Measurements from ENCODE around the gene C17orf67.

Gene C17orf67, protein sequence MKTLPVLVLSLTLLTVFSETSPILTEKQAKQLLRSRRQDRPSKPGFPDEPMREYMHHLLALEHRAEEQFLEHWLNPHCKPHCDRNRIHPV

DNA sequence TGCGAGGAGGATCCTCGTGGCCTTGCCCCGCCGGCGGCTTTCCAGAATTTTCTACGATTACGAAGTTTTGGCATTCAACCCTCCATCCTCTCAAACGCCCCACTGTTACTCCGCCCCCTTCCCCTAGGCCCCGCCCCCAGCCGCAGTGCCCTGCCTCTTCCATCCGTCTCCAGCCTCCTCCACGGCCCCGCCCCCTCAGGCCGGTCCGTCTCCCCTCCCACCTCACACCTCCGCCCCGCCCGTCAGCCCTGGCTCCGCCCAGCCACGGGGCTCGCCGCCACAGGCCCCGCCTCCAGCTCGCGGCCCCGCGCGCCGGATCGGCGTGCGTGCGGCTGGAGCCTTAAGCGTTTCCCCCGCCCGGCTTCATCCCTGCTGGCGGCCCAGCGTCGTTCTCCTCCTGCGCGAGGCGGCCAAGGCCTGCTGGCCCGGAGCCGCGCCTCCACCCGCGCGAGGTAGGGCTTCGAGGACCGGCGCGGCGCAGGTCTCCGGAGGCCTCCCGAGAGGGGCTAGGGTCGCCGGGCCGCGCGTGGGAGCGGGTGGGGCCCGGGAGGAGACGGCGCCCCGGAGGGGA is at the start of gene C17orf67, which contains the start of gene DGKE:
TSS of gene C17orf67 (minus strand) at position 112 of the 571 bp plus-strand sequence. CDS start 18,110 bp downstream, outside the sequence.
TSS of gene DGKE (plus strand) at position 343 of the 571 bp plus-strand sequence. CDS start 645 bp downstream, outside the sequence.
- TF ChIP-seq GATA2 (IDR thresholded peaks at IDR 0.05; ENCODE audit: low read depth, low read length), result no peak
- no peak for TF ChIP-seq GATA3 (IDR thresholded peaks at IDR 0.05; ENCODE audit: low read depth, low read length)

DNA sequence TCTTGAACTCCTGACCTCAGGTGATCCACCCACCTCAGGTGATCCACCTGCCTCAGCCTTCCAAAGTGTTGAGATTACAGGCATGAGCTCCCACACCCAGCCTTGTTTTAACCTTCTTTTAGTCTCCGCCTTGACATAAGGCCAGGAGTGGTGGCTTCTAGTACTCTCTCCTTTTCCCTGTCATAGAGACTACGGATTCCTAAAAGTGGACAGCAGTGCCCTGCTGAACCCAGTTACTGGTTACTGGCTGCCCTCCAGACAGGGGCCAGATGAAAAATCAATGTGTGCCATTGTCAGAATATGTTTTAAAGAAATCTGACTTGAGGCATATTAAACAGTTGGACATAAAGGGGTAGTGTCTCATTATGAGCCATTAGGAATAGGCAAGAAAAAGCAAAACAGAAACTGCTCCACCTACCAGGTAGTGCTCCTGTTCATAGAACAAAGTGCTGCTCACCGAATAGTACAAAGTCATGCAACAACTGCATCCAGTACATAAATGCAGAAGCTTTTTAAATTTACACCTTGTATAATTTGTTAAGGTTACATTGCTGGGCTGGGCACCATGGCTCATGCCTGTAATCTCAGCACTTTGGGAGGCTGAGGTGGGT is 48.1 kb upstream of the C17orf67 start:
- TF ChIP-seq GATA3 (IDR thresholded peaks at IDR 0.05; ENCODE audit: low read depth, low read length) (no peak), GATA2 (IDR thresholded peaks at IDR 0.05; ENCODE audit: low read depth, low read length) (no peak)

DNA sequence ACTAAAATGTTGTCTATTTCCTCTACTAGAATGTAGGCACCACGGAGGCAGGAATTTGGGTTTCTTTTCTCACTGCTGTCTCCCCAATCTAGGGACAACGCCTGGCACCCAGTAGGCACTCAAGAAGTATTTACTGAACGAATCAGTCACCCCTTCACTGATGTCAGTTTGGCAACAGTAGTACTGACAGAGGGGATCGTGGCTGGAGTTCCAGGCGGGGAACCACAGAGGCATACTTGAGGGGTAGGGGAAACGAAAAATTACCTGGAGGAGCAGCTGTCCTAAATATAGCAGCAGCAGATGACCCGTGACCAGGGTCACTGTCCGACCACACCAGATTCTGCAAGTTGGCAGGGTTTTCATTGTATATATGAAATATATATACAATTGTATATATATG is 46.9 kb upstream of the C17orf67 start:
- no peak for TF ChIP-seq GATA3 (IDR thresholded peaks at IDR 0.05; ENCODE audit: low read depth, low read length)
- no peak for TF ChIP-seq GATA2 (IDR thresholded peaks at IDR 0.05; ENCODE audit: low read depth, low read length)

DNA sequence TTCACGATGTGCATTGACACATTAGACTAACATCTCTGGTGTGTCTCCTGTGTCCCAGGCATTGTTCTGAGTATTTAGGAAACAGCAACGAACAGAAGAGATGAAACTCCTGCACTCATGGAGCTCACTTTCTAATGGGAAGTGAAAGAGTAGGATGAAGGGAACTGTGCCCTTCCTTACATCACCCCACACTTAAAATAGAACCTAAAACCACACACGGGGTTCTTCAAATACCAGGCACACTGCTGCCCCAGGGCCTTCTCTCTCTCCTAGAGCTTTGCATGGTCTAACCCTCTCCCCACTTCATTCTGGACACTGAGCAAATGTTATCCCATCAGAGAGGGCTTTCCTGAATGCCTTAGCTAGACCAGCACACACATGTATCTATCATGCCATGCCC is 46.4 kb upstream of the C17orf67 start:
- no peak for TF ChIP-seq GATA2 (IDR thresholded peaks at IDR 0.05; ENCODE audit: low read depth, low read length)
- TF ChIP-seq GATA3 (IDR thresholded peaks at IDR 0.05; ENCODE audit: low read depth, low read length), result no peak

DNA sequence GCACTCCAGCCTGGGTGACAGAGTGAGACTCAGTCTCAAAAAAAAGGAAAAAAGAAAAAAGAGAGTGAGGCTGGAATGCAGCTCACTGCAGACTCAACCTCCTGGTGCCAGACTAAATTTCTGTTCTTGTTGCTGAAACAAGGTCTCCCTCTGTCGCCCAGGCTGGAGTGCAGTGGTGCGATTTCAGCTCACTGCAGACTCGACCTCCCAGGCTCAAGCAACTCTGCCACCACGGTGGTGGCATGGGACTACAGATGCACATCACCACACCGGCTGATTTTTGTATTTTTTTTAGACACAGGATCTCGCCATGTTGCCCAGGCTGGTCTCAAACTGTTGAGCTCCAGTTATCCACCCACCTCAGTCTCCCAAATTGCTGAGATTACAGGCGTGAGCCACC is 45.6 kb upstream of the C17orf67 start:
- TF ChIP-seq GATA2 (IDR thresholded peaks at IDR 0.05; ENCODE audit: low read depth, low read length) (no peak), GATA3 (IDR thresholded peaks at IDR 0.05; ENCODE audit: low read depth, low read length) (no peak)

DNA sequence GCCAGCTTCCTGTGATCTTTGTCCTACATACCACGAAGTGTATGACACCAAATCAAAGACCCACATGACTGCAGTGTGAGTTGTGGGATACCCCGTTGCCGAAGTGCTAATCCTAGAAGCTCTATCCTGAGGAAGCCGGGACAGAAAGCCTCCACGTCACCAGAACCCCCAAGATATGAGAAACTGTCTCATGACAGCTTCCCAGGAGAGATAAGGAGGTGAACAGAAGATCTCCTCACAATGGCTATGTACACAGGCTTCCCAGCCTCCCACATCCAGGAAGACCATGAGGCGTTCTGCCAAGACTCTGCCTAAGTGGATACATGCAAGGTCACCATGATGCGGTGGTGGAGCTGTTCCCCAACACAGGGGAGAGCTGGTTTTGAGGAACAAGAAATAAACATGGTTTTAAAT is 43.1 kb upstream of the C17orf67 start:
- no peak for TF ChIP-seq GATA2 (IDR thresholded peaks at IDR 0.05; ENCODE audit: low read depth, low read length)

DNA sequence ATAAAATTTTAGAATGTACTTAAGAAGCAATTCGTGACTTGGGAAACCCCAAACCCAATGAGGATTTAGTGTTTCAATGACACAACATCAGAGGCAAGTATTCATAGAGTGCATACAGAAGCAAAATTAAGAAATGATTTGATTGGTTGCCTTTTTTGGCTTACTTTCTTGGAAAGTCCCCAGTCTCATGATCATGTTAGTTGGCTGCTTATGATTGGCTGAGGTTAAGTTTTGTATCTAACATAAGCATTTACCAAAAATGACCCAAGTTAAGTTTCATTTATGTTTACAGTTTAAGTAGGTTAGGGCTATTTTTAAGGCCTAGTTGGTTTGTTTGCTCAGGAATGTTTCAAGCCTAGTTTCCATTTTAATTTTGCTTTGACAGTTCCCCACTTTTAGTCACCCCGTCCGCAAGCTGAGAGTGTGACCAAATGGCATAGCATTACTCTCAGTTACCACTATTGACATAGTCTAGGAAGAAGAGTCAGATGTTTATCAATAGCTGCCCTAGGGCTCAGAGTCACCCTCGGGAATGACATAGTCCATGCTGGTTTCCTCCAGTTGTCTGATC is 36.4 kb upstream of the C17orf67 start:
- TF ChIP-seq GATA2 (IDR thresholded peaks at IDR 0.05; ENCODE audit: low read depth, low read length) (no peak), GATA3 (IDR thresholded peaks at IDR 0.05; ENCODE audit: low read depth, low read length) (no peak)

DNA sequence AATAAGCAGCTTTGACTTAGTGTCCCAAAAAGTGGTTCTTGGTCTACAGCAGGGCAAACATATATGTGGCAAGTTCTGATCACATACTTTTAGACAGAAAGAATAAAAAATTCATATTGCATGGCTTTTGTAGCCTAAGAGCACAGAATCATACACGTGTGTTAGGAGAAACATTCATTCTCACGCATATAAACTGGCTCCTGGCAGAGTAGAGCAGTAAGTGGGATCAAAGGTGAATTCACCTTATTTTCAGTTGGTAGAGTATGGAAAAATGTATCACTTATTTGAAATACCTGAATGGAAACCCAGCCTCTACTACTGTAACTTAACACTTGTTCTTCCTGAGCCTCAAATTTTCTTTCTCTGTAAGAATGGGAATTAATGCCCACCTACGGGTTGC is 35.0 kb upstream of the C17orf67 start:
- TF ChIP-seq GATA2 (IDR thresholded peaks at IDR 0.05; ENCODE audit: low read depth, low read length) (no peak), GATA3 (IDR thresholded peaks at IDR 0.05; ENCODE audit: low read depth, low read length) (no peak)

DNA sequence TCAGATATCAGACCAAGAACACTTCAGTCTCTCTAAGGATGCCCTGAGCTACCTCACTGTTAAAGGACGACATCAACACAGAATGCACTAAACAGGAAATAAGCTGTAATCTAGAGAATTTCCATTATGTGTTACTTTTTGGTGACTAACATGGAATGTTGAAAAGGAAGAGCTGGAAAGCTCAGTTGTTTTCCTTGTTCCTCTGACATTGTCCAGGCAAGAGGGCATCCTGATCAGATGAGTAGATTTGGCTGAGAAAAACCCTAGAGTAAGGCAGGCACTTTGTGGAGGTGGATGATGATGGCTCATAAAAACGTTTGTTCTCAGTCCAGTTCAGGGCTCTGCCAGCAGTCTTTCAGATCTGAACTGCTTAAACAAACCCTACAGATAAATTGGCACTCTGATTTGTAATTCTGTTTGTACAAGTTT is 34.2 kb upstream of the C17orf67 start:
- no peak for TF ChIP-seq GATA2 (IDR thresholded peaks at IDR 0.05; ENCODE audit: low read depth, low read length)
- no peak for TF ChIP-seq GATA3 (IDR thresholded peaks at IDR 0.05; ENCODE audit: low read depth, low read length)

DNA sequence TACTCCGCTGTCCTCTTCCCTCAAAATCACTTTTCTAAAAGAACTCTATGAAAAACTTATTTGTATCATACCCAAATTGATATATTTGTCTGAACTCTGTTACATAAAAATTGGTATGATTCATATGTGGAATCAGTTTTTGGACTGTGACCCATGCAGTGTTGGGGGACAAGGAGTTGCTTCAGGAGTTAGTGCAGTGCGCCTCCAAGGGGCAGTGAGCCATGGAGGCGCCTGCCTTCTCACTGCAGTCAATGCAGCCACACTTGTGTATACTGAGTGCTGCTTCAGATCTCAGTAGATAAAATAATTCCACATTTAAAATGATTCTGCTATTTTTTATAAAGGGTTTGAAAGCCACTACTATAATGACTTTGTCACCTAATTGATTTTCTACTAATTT is 32.8 kb upstream of the C17orf67 start:
- TF ChIP-seq GATA2 (IDR thresholded peaks at IDR 0.05; ENCODE audit: low read depth, low read length) (no peak), GATA3 (IDR thresholded peaks at IDR 0.05; ENCODE audit: low read depth, low read length) (no peak)

DNA sequence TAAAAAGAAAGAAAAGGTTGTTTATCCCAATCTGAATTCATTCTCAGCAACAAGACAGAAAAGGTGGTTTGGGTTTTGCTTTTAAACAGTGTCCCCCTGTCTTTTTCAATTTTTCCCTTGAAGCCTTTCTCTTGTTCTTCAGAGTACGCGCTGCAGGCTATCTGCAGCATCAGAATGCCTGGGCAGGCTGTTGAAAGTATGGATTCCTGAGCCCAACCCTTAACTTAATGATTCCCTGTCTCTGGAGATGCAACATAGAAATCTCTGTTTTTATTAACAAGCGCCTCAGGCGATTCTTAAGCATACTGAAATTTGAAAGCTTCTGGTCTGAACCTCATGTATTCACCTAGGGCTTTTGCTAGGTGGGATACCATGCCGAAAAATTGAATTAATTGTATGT is 32.4 kb upstream of the C17orf67 start:
- no peak for TF ChIP-seq GATA3 (IDR thresholded peaks at IDR 0.05; ENCODE audit: low read depth, low read length)
- no peak; the same call in 1 of the 2 replicates for TF ChIP-seq GATA2 (IDR thresholded peaks at IDR 0.05; ENCODE audit: low read depth, low read length)

DNA sequence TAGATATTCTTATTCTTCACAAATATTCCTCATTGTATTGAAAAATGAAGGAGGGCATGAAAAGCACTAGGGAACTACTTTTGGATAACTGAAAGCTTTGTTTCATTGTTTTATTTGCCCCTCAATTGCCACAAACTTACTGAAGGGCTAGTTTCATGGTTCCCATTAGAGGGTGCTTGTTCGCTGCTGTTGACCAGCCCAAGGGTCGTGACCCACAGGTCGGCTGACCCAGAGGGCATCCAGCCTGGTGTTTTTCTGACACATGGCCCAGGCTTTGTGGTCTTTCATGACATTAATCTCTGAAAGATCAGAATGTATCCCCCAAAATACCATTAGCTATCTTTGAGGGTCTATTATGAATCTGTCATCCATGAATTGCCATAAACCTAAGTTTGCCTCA is 30.3 kb upstream of the C17orf67 start:
- no peak for TF ChIP-seq GATA2 (IDR thresholded peaks at IDR 0.05; ENCODE audit: low read depth, low read length)
- no peak for TF ChIP-seq GATA3 (IDR thresholded peaks at IDR 0.05; ENCODE audit: low read depth, low read length)

DNA sequence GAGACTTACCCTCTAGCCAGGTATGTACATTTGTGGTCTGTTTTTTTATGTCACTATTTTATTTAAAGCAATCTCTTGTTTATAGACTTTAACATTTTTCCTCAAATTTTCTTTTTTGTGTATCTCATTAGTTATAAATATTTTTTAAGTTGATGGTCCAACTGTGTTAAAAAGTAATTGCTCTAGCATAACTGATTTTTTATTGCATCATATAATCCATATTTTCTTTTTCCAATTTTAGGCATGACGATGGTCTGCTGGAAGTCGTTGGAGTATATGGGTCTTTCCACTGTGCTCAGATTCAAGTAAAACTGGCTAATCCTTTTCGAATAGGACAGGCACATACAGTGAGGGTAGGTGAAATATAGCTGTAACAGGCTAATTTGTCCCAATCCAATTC is 28.2 kb upstream of the C17orf67 start:
- TF ChIP-seq GATA3 (IDR thresholded peaks at IDR 0.05; ENCODE audit: low read depth, low read length) (no peak), GATA2 (IDR thresholded peaks at IDR 0.05; ENCODE audit: low read depth, low read length) (no peak)

DNA sequence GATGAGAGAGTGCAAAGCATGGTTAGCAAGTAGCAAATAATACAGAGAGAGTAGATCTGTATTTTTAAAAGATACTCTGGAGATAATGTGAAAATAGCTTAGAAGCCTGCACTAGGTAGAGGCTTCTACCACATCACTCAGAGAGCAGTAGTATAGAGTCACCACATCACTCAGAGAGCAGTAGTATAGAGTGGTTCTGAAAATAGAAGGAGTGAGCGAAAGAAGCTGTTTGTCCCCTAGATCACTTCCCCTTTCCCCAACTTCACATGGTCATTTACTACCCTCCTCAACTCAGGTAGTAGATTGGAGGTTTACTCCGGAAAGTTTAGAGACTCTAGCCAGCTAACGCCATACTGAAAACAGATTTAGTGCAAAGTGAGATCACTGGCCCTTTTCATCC is 17.3 kb upstream of the C17orf67 start:
- no peak for TF ChIP-seq GATA3 (IDR thresholded peaks at IDR 0.05; ENCODE audit: low read depth, low read length)
- TF ChIP-seq GATA2 (IDR thresholded peaks at IDR 0.05; ENCODE audit: low read depth, low read length), result no peak

DNA sequence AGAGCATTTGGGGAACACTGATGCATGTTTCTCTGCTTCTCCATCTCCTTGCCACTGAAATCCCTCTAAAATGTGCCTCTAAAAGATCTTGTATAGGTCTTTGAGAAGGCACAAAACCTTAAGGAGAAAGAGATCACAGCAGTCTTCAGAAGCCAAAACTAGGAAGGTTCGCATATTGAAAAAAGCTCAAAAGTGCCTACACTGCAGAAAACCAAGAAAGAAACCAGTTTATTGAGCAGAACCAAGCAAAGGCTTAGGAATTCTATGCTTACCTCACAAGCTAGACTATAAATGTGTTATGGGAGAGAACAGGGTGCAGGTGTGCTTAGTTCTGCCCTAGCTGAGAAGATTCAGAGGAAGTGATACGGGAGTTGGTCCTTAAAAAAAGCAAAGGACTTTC is 16.9 kb upstream of the C17orf67 start:
- TF ChIP-seq GATA2 (IDR thresholded peaks at IDR 0.05; ENCODE audit: low read depth, low read length) (no peak), GATA3 (IDR thresholded peaks at IDR 0.05; ENCODE audit: low read depth, low read length) (no peak)
